Esophagus muscularis mucosa (tissue), 4 donors: Measurements from ENCODE around the gene ZNF687. TPM values are rescaled to one million over a fixed set of nuclear protein-coding genes. Genes with fewer than 3 reads are reported as not detected.

ENCODE experiments used
- DNase-seq: peaks from one replicate; pipeline ENCODE4 v3.0.0-alpha.2; 2017; ENCODE audit errors: extremely low spot score
- H3K27ac ChIP-seq, 4 donors: fragments of 200-600 bp; sonication (generic); replicated peaks in 1 of 4; 1 replicate in 3 of 4; 2 replicates in 1 of 4; pipeline ENCODE4 v1.5.1; 2016 to 2019; ENCODE audit warnings: mild to moderate bottlenecking in 1 of 4
- H3K27me3 ChIP-seq, 4 donors: fragments of 200-600 bp; sonication (generic); one replicate each; pipeline versions ENCODE4 v1.5.1 to v1.6.0; 2016 to 2019
- H3K36me3 ChIP-seq, 4 donors: fragments of 200-600 bp; sonication (generic); one replicate each; pipeline ENCODE4 v1.5.1; 2016 to 2019
- H3K4me1 ChIP-seq, 4 donors: fragments of 200-600 bp; sonication (generic); one replicate each; pipeline ENCODE4 v1.5.1; 2016 to 2019
- H3K4me3 ChIP-seq, 4 donors: fragments of 200-600 bp; sonication (generic); 1 replicate in 2 of 4; 2 replicates in 2 of 4; pipeline ENCODE4 v1.5.1; 2016 to 2019; ENCODE audit warnings: mild to moderate bottlenecking in 4 of 4, moderate library complexity in 1 of 4
- H3K9me3 ChIP-seq, 4 donors: fragments of 200-600 bp; sonication (generic); 1 replicate in 3 of 4; 2 replicates in 1 of 4; pipeline ENCODE4 v1.5.1; 2016 to 2019
- CTCF ChIP-seq, 3 experiments: fragments of 200-600 bp in 2 of 3; fragments of 450-650 bp in 1 of 3; sonication (generic) in 2 of 3; IDR thresholded peaks; one replicate each; pipeline ENCODE4 v1.5.1; 2017 to 2019; ENCODE audit warnings: antibody characterized with exemption in 3 of 3, mild to moderate bottlenecking in 2 of 3, moderate library complexity in 1 of 3
- EP300 ChIP-seq: sonication (generic); formaldehyde crosslinking; IDR thresholded peaks from one replicate; pipeline ENCODE4 v1.6.1; 2017; ENCODE audit warnings: antibody characterized with exemption
- POLR2A ChIP-seq: fragments of 450-650 bp; IDR thresholded peaks from one replicate; pipeline ENCODE4 v1.6.1; 2017; ENCODE audit warnings: antibody characterized with exemption, moderate library complexity, mild to moderate bottlenecking, low read depth
- POLR2AphosphoS5 ChIP-seq, 2 donors: sonication (generic); formaldehyde crosslinking; IDR thresholded peaks; one replicate each; pipeline ENCODE4 v1.6.1; 2017; ENCODE audit warnings: antibody characterized with exemption in 2 of 2
- WGBS: methylation state at CpG from one replicate; pipeline ENCODE4 v1.1.5; 2018; 5-methylcytosine and 5-hydroxymethylcytosine counted together
- intact Hi-C: fragments of 100-400 bp; cut with DNase I; formaldehyde crosslinking; loops from one replicate; pipeline ENCODE4 v1.15.1; 2023
- total RNA-seq, 4 donors: library from RNA; depleted of rRNA; stranded (reverse); fragments of >200 nt; gene quantifications; one replicate each; pipeline versions ENCODE4 v1.1.0 to v1.2.1, GENCODE V29; 2016

ZNF687 gene
- total RNA-seq, 4 donors from 2014 or later: 16.6 to 28.6 (median 23.1) TPM

- no peak for DNase-seq
- 43% methylated on average over 10 of the region's 10 CpGs for WGBS
- Histone ChIP-seq H3K9me3 (no peaks in the 10 kb centered on the region), H3K27me3 (no peaks in the 10 kb centered on the region), H3K4me1 (peaks cover 14 to 43% (median 35%) of the 10 kb centered on the region in 4 donors), H3K27ac (peak overlapping the region; percentile 86 to 91 (median 90)), H3K36me3 (peaks cover 0 to 10% (median 0%) of the 10 kb centered on the region in 4 donors), H3K4me3 (peak overlapping the region; percentile 84 to 100 (median 90))
- intact Hi-C loops: no loop called here
- TF ChIP-seq POLR2A: no peak
- TF ChIP-seq CTCF (IDR thresholded peaks at IDR 0.05): no peak
- TF ChIP-seq EP300: no peak
- TF ChIP-seq POLR2AphosphoS5 (IDR thresholded peaks at IDR 0.05): no peak
These were observed 26.7 kb upstream of the ZNF687 start for GRCh38 chr1:151255381-151255780.

GRCh38 chr1:151259351-151259750, 22.7 kb upstream of the ZNF687 start:
- H3K9me3 ChIP-seq: no peaks in the 10 kb centered on the region
- intact Hi-C loops: no loop called here
- no peak for DNase-seq
- peaks cover 10 to 47% (median 30%) of the 10 kb centered on the region in 4 donors for H3K4me1 ChIP-seq
- TF ChIP-seq EP300: no peak
- H3K27me3 ChIP-seq: no peaks in the 10 kb centered on the region
- WGBS: 81% methylated on average over 2 of the region's 2 CpGs
- no peak overlapping the region for H3K27ac ChIP-seq
- no peak overlapping the region for H3K4me3 ChIP-seq
- H3K36me3 ChIP-seq: peaks cover 13 to 31% (median 25%) of the 10 kb centered on the region in 4 donors

- no peak overlapping the region for H3K27ac ChIP-seq
- H3K4me3 ChIP-seq: no peak overlapping the region
- DNase-seq: no peak
- no peaks in the 10 kb centered on the region for H3K9me3 ChIP-seq
- 88% methylated on average over 14 of the region's 14 CpGs for WGBS
- no peaks in the 10 kb centered on the region for H3K27me3 ChIP-seq
- H3K4me1 ChIP-seq: peaks cover 0 to 7% (median 0%) of the 10 kb centered on the region in 4 donors
- intact Hi-C loops: no loop called here
- H3K36me3 ChIP-seq: peaks cover 44 to 88% (median 83%) of the 10 kb centered on the region in 4 donors
- TF ChIP-seq POLR2A (no peak), POLR2AphosphoS5 (IDR thresholded peaks at IDR 0.05) (no peak), CTCF (IDR thresholded peaks at IDR 0.05) (no peak), EP300 (no peak)
These were observed 16.5 kb upstream of the ZNF687 start for GRCh38 chr1:151265446-151266236.

- Histone ChIP-seq H3K4me3 (no peak overlapping the region), H3K9me3 (no peaks in the 10 kb centered on the region), H3K36me3 (peaks cover 44 to 91% (median 86%) of the 10 kb centered on the region in 4 donors), H3K4me1 (peaks cover 0 to 6% (median 0%) of the 10 kb centered on the region in 4 donors), H3K27me3 (no peaks in the 10 kb centered on the region), H3K27ac (no peak overlapping the region)
- TF ChIP-seq POLR2AphosphoS5 (IDR thresholded peaks at IDR 0.05) (no peak), POLR2A (no peak), EP300 (no peak), CTCF (IDR thresholded peaks at IDR 0.05) (no peak)
- no peak for DNase-seq
- intact Hi-C loops: no loop called here
- WGBS: 93% methylated on average over 3 of the region's 3 CpGs
These were observed 15.8 kb upstream of the ZNF687 start for GRCh38 chr1:151266315-151266714.

- no peak for DNase-seq
- Histone ChIP-seq H3K4me1 (peaks cover 0 to under 1% (median 0%) of the 10 kb centered on the region in 4 donors), H3K9me3 (no peaks in the 10 kb centered on the region), H3K4me3 (no peak overlapping the region), H3K27ac (no peak overlapping the region), H3K27me3 (no peaks in the 10 kb centered on the region), H3K36me3 (peaks cover 44 to 91% (median 85%) of the 10 kb centered on the region in 4 donors)
- 67% methylated on average over 8 of the region's 8 CpGs for WGBS
- TF ChIP-seq POLR2A (no peak), POLR2AphosphoS5 (IDR thresholded peaks at IDR 0.05) (no peak), EP300 (no peak), CTCF (IDR thresholded peaks at IDR 0.05) (no peak)
- intact Hi-C loops: no loop called here
These were observed 15.3 kb upstream of the ZNF687 start for GRCh38 chr1:151266821-151267220.
